Measurements from ENCODE around the gene COPG1.
A peak's percentile ranks its signal among the peaks of the same experiment; 100 is the strongest.

Gene COPG1

DNA sequence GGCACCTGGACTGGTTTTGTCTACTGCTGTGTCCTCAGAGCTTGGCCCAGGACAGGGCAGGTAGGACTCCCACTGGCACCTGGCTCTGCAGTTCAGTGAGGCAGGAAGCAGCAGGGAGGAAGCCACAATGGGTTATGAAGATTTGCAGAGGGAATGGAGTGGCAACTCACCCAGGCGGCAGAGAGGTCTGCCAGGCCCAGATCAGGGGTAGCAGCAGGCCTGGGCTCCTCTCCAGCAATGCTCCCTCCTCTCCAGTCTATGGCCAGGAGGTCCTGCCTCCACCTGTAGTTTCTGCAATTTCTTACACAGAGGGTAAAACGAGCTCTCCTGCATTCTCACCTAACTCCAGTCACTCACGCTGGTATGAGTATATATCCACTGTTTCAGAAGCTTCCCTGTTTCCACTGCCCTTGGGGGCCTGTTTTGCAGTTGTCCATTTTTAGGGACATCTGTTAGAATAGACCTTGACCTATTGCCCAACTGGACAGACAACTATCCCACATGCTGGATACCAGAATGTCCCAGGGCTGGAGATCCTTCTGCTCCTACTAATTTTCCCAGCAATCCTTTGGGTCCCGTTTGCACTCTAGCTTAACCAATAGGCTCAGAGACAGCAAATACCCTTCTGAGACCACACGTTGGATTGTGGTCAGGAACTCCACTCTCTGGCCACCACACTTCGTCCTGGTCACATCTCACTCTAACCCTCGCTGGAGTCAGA lies 64.4 kb downstream of the COPG1 start:
- DNase-seq (ENCODE audit: low read depth in 3 of 3), result no peak

DNA sequence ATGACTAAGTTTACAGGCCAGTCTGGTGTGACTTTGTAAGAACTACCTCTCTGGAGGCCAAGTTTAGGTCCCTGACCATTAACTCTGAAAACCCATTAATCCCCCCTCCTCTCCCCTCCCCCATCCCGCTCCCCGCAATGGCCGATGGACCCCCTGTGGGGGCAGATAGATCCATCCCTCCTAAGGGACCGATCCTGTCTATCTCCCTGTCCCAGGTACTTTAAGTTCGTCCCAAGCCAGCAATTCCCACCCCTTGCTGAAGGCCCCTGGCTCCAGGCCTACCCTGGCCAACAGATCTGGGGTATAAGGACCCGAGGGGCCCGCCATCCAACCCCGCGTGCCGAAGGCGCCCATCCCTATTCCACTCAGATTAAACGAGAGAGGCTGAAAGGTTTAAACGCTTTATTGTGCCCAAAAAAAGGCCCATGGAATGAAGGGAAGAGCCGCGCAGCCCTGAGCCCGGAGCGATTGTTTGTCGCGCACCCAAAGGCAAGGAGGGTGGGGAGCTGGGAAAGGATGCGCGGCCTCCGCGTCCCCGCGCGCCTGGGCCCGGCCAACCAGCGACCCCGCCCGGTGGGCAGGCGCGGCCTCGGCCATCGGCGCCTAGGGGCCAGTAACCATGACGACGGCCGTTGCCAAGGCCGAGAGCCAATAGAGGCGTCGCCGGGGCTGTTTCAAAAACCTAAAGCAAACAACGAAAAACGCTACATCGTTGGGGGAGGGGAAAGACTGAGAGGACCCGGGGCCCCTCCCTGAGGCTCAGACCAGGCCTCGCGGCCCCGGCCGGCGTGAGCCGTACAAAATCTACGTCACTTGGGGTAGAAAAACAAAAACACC lies 65.2 kb downstream of the COPG1 start:
- peak in 1 of 3 experiments; percentile 12 for DNase-seq (ENCODE audit: low read depth in 3 of 3)

- no peak for DNase-seq (ENCODE audit: low read depth in 3 of 3)
Measured at GRCh38 chr3:129315223-129315997, 66.0 kb downstream of the COPG1 start.

DNA sequence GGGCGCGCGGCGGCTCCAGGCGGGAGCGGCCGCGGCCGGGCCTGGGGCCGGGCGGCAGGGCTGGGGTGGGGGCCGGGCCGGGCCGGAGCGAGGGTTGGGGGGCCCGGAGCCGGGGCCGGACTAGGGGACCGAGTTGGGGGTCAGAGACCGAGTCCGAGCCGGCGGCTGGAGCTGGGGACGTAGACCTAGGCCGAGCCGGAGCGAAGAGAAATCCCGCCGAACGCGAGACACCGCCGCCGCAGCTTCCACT lies 66.5 kb downstream of the COPG1 start:
- DNase-seq (ENCODE audit: low read depth in 3 of 3), result no peak

DNA sequence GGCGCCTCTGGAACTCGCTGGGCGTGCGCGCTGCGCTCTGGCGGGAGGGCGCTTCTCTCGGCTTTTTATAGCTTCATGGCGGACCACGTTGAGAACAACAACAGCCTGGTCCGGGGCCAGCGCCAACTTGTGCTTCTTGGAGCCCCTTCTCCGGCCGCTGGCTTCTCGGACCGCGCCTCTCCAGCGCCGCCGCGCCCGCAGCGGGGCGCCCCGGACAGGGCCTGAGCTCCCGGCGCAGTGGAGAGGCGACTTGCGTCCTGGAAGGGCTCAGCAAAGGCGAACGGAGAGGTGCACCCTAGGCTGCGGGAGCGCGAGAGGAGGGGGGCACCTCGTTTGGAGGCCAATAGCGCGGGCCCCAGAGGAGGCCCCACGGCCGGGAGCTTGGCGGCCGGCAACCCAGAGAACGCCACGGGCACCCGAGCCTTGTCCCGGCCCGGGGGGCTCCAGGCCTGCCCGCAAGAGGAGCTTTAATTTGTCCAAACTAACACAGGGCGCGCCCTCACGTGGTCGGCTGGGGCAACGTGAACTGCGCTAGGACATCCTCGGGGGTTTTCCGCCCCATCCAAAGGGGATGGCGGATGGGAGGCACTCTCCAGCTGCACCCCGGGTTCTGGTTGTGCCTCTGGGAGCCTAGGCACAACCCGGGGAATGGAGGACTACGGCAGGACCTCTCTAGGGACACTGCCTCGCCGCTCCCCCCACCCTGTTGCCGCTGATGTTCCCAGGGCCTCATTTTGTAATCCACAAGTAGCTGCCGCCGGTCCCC lies 67.0 kb downstream of the COPG1 start:
- DNase-seq (ENCODE audit: low read depth in 3 of 3), result peak; percentile 76 to 89 (median 88)

DNA sequence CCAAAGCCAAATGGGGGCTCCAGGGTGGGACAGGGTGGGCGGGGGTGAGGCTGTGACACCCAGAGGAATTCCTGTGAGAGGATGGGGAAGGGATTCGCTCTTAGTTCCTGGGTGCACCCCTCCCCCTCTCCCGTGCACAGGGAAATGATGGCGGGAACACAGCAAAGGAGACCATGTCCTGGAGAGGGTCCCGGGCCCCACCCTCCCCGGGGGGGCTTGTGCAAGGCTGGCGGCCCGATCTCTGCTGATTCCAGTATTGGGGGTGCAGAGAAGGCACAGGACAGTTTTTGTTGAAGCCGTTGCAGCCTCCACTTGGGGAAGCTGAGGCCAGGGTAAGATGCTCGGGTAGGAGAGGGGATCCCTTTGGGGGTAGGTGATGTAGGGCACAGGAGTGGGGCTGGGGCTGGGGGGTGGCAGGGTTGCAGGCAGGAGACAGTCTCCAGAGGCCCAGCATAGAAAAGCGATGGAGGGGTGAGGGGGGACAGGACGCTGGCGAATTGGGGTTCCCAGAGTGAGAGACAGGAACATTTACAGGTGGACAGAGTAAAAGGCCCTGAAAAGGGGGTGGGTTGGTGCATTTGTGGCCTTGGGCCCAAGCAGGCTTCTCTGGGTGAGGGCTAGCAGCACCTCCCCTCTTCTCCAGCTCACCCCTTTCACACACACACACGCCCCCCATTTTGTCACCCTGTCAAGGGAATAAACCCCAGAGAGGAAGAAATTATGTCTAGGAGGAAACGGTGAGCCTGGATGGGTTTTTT lies 67.8 kb downstream of the COPG1 start:
- no peak for DNase-seq (ENCODE audit: low read depth in 3 of 3)

GRCh38 chr3:129317848-129318247 lies 68.4 kb downstream of the COPG1 start:
- no peak for DNase-seq (ENCODE audit: low read depth in 3 of 3)

- DNase-seq (ENCODE audit: low read depth in 3 of 3), result no peak
Measured at GRCh38 chr3:129318921-129319320, 69.5 kb downstream of the COPG1 start.

DNA sequence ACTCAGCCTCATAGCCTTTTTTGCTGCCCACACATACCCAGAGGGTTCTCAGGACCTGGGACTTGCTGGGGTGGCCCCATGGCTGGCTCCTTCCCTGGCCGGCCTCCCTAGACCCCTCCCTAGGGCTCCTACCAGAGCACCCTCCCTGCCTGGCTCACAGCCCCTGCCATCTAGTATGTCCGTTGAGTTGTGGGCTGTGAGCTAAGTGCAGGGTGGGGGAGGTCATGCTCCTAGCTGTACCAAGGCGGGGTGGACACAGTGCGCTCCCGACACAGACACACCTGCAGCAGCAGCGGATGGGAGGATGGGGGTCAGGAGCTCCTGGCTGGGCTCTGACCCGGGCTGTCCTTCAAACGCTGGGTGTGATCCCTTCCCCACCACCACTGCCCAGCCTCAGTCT lies 70.9 kb downstream of the COPG1 start:
- no peak for DNase-seq (ENCODE audit: low read depth in 3 of 3)

DNA sequence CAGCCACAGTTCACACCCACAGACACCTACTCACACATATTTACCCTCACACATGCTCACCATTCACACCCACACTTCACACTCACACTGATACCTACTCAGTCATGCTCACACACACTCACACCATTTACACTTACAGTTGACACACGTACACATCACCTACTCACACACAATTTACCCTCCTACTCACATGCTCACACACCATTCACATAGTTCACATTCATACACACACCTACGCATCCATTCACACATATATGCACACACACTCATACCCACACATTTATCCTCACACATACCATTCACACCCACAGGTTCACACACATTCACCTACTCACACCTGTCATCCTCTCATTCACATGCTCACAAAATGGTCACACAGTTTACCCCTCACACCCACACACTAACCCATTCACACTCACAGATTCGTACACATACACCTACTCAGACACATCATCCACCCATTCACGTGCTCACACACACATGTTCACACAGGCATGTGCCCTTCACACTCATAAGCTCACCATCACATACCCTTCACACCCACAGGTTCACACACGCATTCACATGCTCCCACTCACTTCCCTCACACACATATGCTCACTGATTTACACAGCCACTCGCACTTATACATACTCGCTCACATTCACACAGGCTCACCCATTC lies 71.5 kb downstream of the COPG1 start:
- no peak for DNase-seq (ENCODE audit: low read depth in 3 of 3)

GRCh38 chr3:129321887-129322286 lies 72.5 kb downstream of the COPG1 start:
- no peak for DNase-seq (ENCODE audit: low read depth in 3 of 3)

DNA sequence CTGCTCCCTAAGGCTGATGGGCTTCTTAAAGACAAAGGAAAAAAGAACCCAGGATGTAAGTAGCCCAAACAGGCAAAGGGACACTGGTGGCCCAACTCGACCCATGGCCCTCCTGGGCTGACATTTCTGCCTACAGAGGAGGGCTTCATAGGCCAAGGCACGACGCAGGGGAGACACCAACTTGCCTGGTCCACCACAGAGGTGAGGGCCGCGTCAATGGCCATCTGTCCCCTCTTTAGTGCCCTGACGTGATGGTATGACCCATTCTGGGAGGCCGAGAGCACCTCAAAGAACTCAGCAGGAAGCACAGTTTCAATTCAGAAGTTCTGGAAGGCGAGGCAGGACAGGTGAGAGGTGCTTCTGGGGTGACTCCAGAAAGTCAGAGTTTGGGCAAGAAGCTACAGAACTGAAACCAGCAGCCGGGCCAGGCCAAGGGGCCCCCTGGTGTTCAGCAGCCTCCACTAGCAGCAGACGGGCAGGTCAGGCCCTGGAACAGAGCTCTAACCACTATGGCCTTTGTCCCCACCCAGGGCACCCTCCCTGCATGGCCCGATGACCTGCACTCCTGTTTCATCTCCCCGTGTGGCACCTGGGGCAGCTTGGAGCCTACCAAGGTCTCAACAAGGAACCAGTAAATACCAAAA lies 74.4 kb downstream of the COPG1 start:
- no peak for DNase-seq (ENCODE audit: low read depth in 3 of 3)

GRCh38 chr3:129324855-129325254 lies 75.4 kb downstream of the COPG1 start:
- DNase-seq (ENCODE audit: low read depth in 3 of 3), result no peak

- DNase-seq (ENCODE audit: low read depth in 3 of 3), result no peak
Measured at GRCh38 chr3:129325383-129325782, 76.0 kb downstream of the COPG1 start.

- no peak for DNase-seq (ENCODE audit: low read depth in 3 of 3)
Measured at GRCh38 chr3:129326138-129326537, 76.7 kb downstream of the COPG1 start.

DNA sequence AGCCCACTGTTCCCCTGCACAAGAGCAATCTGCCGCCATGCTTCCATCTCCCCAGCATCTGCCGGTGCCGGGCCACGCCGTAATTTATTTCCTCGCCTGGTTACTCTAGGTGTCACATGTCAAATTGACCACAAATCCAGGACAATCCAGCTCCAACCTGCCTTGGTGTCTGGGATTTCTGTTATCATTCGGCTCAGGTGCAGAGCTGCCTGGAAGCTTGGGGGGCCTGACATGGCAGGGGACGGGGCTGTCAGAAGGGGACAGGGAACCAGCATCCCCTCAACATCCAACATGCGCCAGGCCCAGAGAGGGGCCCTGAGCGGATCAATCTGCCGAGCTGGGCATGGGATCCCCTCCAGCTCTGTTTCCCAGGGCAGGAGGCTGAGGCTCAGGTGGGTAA lies 77.2 kb downstream of the COPG1 start:
- DNase-seq (ENCODE audit: low read depth in 3 of 3), result no peak

Measured in stimulated activated CD4-positive, alpha-beta T cell treated with anti-CD3 and anti-CD28 coated beads, TNF-alpha, amount 100 ng/mL, for 4 hours (primary cell).